Frontal cortex (tissue), 4 donors: ENCODE data around the gene IP6K3. TPM values are rescaled to one million over a fixed set of nuclear protein-coding genes. Genes with fewer than 3 reads are reported as not detected.

Experiments used
- DNase-seq, 2 donors: peaks; one replicate each; pipeline ENCODE4 v3.0.0; 2012; ENCODE audit warnings: low spot score in 2 of 2
- FAIRE-seq: peaks from 2 replicates; lab custom pipeline; 2012; peaks lifted over from hg19 to GRCh38; lab: Jason Lieb, UNC
- total RNA-seq: library from RNA; depleted of rRNA; stranded (reverse); fragments of >200 nt; gene quantifications from one replicate; pipeline ENCODE4 v1.2.3, GENCODE V29; 2014
- donor health status: control.
- donor health status: control.
- donor health status: control.

IP6K3 gene
- total RNA-seq, 1 donor from 2014 or later, result not detected

DNA sequence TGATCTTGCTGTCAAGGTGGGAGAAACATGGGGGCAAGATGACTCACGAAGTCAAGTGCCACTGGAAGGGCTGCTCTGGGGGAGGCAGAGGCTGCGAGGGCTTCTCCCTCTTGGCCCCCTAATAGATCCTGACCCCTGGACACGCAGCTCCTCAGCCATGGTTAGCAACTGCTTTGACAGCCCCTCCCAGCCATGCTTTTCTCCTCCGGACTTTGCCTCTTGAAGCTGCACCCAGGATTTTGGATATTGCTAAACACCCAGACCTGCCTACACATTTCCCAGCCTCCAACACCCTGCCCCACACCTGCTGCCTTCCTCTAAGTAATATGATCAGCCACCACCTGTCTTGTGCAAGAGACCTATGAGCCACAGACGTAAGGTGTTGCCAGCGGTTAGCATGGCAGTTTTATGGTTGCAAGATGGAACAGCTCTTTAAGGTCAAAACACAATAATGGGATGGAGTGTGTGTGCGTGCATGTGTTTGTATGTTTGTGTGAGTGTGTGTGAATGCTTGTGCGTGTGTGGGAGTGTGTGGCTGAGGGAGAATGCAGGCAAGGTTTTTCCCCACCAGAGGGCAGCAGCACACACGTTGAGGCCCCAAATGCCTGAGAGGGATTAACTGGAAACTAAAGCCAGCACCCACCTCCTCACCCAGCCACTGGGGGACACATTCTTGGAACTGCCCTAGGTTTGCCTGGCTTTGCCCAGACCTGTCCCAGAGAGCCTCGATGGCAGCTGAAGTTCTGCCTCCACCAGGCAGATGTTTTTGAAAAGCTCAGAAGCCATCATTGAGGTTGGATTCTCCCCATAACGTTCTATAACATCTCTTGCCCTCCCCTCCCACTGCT lies 2.5 kb downstream of the IP6K3 start:
- DNase-seq (peak; percentile 65 to 84), FAIRE-seq (no peak)

DNA sequence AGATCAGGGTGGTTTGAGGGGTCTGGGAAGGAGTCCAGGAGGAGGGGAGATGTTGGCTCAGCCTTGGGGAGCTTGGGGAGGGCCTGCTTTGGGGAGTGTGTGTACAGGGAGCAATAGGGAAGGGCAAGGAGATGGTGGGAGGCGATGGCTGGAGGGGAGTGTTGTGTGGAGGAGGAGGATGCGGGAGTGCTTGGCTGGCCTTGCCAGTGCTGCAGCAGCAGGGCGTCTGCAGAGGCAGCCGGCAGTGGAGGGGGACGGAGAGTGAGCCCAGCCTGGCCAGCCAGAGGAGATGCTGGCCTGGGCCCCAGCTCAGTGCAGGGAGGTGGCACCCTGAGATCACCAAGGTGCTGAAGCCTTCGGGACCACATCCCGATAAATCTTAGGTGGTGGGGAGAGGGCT lies 3.9 kb downstream of the IP6K3 start:
- FAIRE-seq (no peak), DNase-seq (no peak)

- FAIRE-seq, result no peak
These were observed 4.6 kb downstream of the IP6K3 start for GRCh38 chr6:33742092-33742491.

GRCh38 chr6:33740794-33741193 lies 5.9 kb downstream of the IP6K3 start:
- DNase-seq (no peak), FAIRE-seq (no peak)

More at GRCh38 chr6:33742092-33742491, 4.6 kb downstream of the IP6K3 start:
- no peak for DNase-seq

DNA sequence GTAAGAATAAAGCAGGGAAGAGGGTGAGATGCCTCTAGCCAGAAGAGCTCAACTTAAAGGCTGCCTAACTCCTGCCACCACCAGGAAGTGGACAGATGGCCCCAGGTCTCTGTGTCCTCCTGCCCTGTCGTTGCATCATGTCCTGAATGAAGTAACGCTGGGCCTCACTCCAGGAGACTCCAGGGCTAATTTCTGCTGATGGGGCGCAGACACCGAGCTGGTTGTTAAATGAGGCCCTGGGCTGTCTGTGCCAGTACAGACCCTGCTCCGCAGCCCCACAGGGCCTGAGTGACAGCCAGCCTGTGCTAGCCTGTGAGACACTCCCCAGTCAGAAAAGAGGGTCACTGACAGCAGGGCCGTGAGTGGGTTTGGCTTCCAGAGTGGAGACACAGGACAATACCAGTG lies 6.5 kb downstream of the IP6K3 start:
- DNase-seq (no peak), FAIRE-seq (no peak)

DNA sequence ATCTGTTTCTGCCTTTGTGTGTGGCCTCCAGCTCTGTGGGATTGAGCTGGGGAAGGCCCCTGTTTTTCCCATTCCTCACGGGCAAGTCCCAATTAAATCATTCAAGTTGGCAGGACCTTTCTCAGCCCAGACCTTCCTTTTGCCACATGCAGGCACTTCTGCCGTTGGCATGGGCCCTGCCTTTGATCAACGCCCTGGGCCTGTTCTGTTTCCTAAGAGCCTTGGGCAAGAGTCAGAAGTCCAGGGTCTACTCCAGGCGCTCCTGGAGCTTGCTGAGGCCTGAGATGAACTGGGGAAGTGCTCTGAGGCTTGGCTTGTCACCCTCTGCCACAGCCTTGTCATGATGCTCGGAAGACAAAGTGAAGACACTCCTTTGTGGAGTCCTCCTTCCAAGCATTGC lies 7.1 kb downstream of the IP6K3 start:
- FAIRE-seq (no peak), DNase-seq (no peak)

DNA sequence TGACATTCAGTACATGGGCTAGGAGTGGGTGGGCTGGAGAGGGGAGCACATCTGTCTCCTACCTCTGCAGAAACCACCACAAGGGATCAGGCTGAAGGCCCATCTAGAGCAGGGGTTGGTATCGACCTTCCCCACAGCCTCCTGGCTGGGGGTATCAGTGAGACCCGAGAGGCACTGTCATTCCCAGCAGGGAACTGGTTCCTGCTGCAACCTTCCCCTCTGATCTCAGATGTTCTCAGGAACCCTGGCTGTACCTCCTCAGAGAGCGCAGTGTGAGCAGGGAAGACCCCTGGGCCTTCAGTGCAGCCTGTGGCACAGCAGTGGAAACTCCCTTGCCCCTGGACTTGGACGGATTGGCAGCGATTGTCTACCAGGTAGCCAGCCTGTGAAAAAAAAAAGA lies 7.8 kb downstream of the IP6K3 start:
- FAIRE-seq (no peak), DNase-seq (no peak)

DNA sequence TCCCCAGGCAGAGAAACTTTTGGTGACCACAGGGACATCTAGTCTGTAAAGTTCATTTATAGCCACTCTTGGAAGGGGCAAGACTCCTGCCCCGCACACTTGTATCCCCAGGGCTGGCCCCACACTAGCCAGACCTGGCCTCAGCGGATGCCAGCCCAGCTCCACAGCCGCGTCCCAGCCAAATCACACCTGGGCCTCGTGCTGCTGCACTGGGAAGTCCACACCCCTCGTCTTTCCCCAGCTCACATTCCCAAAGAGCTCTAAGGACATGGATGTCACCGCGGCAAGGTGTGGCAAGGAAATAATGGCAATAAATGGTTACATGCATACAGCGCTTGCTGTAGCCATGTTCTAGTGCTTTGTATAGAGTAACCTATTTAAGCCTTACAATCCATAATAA lies 8.6 kb downstream of the IP6K3 start:
- FAIRE-seq (no peak), DNase-seq (no peak)

- DNase-seq (no peak), FAIRE-seq (no peak)
These were observed 9.3 kb downstream of the IP6K3 start for GRCh38 chr6:33737267-33738026.

GRCh38 chr6:33735216-33735615 lies 11.5 kb downstream of the IP6K3 start:
- no peak for DNase-seq
- no peak for FAIRE-seq

- DNase-seq, result no peak
- no peak for FAIRE-seq
These were observed 13.0 kb downstream of the IP6K3 start for GRCh38 chr6:33733709-33734007.

DNA sequence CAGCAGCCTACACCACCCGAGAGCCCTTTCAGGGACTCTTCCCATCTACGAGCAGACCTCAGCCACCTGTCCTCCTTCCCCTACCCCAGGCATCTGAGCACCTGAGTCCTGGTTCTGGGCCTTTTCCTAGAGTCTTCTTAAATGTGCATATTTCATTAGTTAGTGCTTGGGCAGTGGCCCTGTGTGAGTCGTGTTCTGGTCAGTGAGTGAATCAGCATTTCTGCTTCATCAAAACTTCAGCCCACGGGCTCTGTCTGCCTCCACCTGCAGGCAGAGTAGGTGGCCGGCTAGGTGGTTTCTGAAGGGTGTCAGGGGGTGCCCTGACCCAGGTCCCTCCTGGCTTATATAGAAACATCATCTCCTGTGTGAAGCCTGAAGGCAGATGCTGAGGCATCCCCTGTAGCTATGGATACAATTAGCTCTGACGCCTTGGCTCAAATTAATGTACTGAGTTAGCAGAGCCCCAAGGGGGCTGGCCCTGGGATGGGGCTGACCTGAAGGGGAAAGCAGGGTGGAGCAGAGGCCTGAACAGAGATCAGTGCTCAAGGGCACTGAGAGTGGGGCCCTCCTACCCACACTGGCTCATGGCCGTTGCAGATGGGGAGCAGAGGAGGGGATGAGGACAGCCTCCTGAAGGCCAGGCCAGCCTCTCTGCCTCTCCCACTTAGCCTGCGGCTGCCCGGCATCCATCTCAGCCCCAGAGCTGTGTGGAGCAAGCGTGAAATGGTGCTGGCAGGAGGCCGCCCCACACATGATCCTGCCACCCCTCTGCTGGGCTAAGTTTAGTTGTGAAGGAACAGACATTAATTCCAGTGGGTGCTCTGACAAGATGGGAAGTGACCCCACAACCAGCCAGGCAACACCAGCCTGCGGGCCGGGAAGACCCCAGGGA lies 13.6 kb downstream of the IP6K3 start:
- DNase-seq (no peak), FAIRE-seq (no peak)

DNA sequence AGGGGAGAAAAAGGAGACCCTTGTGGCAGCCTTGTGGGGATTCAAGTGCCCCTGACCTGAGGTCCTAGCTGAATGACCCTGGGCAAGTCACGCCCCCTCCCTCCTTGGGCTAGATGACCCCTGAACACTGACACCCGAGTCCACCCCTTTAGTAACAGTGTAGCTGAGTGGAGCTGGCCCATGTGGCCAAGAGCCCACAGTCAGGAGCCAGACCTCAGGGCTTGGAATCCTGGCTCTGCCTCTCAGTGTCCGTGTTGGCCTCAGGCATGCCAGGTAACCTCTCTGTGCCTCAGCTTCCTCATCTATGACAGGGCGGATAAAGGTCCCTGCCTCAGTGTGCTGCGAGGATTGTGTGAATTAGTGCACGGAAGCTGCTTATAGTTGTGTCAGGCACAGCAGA lies 14.3 kb downstream of the IP6K3 start:
- FAIRE-seq (no peak), DNase-seq (no peak)

GRCh38 chr6:33731751-33732282 lies 14.9 kb downstream of the IP6K3 start:
- FAIRE-seq (no peak), DNase-seq (no peak)

GRCh38 chr6:33731035-33731434 lies 15.7 kb downstream of the IP6K3 start:
- no peak for FAIRE-seq

DNA sequence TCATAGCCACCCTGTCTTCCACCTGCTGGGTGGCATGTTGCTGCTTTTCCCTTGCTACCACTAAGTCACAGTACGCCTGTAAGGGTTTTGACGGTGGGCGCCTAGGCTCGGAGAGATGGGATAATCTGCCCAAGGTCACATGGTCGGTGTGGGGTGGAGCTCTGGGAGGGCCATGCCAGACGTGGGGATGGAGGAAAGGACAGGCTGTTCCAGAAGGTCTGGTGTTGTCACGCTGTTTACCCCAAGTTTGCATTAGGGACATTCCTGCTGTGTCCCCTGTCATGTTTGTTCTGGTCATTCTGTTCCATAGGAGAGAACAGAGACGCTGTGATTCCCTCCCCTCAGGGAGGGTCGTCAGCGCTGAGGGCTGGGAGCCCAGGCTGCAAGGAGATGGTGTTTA lies 16.1 kb downstream of the IP6K3 start:
- FAIRE-seq (no peak), DNase-seq (no peak)

More at GRCh38 chr6:33731035-33731434, 15.7 kb downstream of the IP6K3 start:
- no peak for DNase-seq

- no peak for FAIRE-seq
- no peak for DNase-seq
These were observed 17.6 kb downstream of the IP6K3 start for GRCh38 chr6:33729059-33729458.

GRCh38 chr6:33728438-33728837 lies 18.3 kb downstream of the IP6K3 start:
- FAIRE-seq (no peak), DNase-seq (no peak)

DNA sequence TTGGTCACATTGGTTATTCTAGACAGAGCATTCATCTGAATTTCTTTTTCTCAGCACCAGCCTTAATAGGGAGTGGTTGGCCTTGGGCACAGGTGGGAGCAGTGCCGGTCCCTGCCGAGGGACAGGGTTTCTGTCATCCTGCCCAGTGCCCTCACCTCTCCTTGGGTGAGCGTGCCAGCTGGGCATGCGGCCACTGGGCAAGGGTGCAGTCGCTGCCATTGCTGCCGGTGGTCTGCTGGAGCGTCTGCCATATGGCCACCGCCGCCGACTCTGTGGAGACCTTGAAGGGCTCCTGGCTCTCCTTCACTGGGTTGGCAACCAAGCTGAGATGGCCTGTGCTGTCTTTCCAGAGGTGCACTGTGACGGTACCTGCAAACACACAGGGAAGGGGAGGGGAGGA lies 18.8 kb downstream of the IP6K3 start:
- DNase-seq, result no peak
- FAIRE-seq, result no peak

DNA sequence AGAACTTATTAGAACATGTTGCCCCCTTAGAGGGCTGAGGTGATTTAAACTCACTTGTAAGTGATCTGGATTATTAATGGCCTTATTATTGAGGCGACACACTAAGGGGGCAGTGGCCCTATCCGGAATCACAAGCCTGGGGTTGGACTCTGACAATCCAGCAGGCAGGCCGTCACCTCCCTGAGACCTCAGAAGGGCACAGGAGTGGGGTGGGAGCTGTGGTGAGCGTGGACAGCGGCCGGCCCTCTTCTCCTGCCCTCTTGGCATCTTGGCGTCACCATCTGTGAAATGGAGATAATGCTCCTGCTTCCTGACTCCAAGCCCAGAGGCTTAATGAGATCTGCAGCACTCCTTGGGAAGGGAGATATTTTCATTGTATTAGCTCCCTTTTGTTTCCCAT lies 19.6 kb downstream of the IP6K3 start:
- DNase-seq (no peak), FAIRE-seq (no peak)
